Adrenal gland (tissue), 12 donors: ENCODE data around the gene DNM1. TPM values are rescaled to one million over a fixed set of nuclear protein-coding genes. Genes with fewer than 3 reads are reported as not detected.

ENCODE experiments used
- DNase-seq, 7 donors: peaks; one replicate each; pipeline ENCODE4 v3.0.0-alpha.2; 2019 to 2020
- H3K27ac ChIP-seq, 5 donors: fragments of 200-600 bp; sonication (generic) in 4 of 5; 1 replicate in 3 of 5; 2 replicates in 2 of 5; pipeline versions ENCODE4 v1.5.1 to v1.8.0; 2016 to 2020; ENCODE audit warnings: mild to moderate bottlenecking in 1 of 5
- H3K27me3 ChIP-seq: fragments of 200-600 bp; 2 replicates; pipeline ENCODE4 v1.8.0; 2021
- H3K36me3 ChIP-seq, 2 donors: fragments of 200-600 bp; replicated peaks in 1 of 2; 1 replicate in 1 of 2; 2 replicates in 1 of 2; pipeline versions ENCODE4 v1.5.1 to v1.8.0; 2018 to 2022
- H3K4me1 ChIP-seq, 2 donors: fragments of 200-600 bp; replicated peaks in 1 of 2; 1 replicate in 1 of 2; 2 replicates in 1 of 2; pipeline versions ENCODE4 v1.5.1 to v1.8.0; 2018 to 2021
- H3K4me3 ChIP-seq, 4 donors: fragments of 200-600 bp; sonication (generic) in 3 of 4; one replicate each; pipeline ENCODE4 v1.5.1; 2016 to 2018
- H3K9me3 ChIP-seq, 3 donors: fragments of 200-600 bp; sonication (generic) in 1 of 3; replicated peaks in 1 of 3; 1 replicate in 2 of 3; 2 replicates in 1 of 3; pipeline versions ENCODE4 v1.5.1 to v1.8.0; 2016 to 2021
- POLR2A ChIP-seq, 2 donors: fragments of 450-650 bp; IDR thresholded peaks; one replicate each; pipeline ENCODE4 v1.6.1; 2017; ENCODE audit warnings: antibody characterized with exemption in 2 of 2, mild to moderate bottlenecking in 2 of 2, moderate library complexity in 1 of 2
- WGBS, 4 donors: extraction: QIAGEN DNeasy Blood & Tissue Kit in 2 of 4; methylation state at CpG; one replicate each; pipeline versions ENCODE4 v1.1.5 to v1.1.7; 2013 to 2017; 5-methylcytosine and 5-hydroxymethylcytosine counted together
- intact Hi-C, 2 donors: fragments of 100-400 bp; cut with DNase I; formaldehyde crosslinking; loops; one replicate each; pipeline versions ENCODE4 v1.14.1 to v1.15.0; 2022 to 2023
- polyA plus RNA-seq, 3 donors: library from polyadenylated mRNA; stranded (reverse); fragments of 200-250 nt in 2 of 3; fragments of 350-450 nt in 1 of 3; fragmentation: Illumina TruSeq in 1 of 3; extraction: RNeasy Lipid Tissue Mini Kit (QIAGEN cat#74804) in 1 of 3; gene quantifications; one replicate each; pipeline ENCODE4 v1.2.3, GENCODE V29; 2013 to 2014
- total RNA-seq, 9 donors: library from RNA; depleted of rRNA in 4 of 9; stranded (reverse); fragments of >200 nt in 4 of 9; fragments of 120-200 nt in 1 of 9; fragmentation: NEBNext Ultra II Directional in 1 of 9; extraction: Animal tissue kit (Norgen Biotek cat#: 25700) in 1 of 9; gene quantifications; one replicate each; pipeline versions ENCODE4 v1.1.0 to v1.2.4, GENCODE V29; 2013 to 2023
- TF ChIP-seq, protein P1 (sequence below), 6 experiments: fragments of 450-650 bp in 4 of 6; fragments of 200-600 bp in 2 of 6; sonication (generic) in 1 of 6; IDR thresholded peaks; 1 replicate in 5 of 6; 2 replicates in 1 of 6; pipeline versions ENCODE4 v1.5.1 to v1.8.0; 2016 to 2021; ENCODE audit warnings: antibody characterized with exemption in 6 of 6, mild to moderate bottlenecking in 2 of 6, moderate library complexity in 1 of 6
- donor health status: healthy with polysubstance abuse.
- donor health status: Bipolar disorder and iron deficiency.
- donor health status: DM: yes; HTN: yes; CAD: no.
- donor health status: DM: no; HTN: no; CAD: no.
- donor health status: DM: no; HTN: no; CAD: no.
- donor health status: DM: yes; HTN: yes; CAD: no.

The DNM1 gene
- total and polyA plus RNA-seq, 12 donors = 2.4 to 44.3 (median 12.2) TPM

DNA sequence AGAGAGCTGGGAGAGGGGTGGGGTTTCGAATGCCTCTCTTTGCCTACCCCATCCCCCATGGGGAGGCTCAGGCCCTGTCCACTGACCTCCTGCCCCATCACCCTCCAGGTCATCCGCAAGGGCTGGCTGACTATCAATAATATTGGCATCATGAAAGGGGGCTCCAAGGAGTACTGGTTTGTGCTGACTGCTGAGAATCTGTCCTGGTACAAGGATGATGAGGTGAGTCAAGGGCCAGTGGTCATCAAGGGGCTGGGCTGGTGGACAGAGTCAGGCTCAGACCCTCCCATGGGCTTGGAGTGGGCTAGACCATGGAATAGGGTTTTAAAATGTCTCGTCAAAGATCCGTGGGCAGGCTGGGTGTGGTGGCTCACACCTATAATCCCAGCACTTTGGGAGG, 38.9 kb downstream of the DNM1 start:
- no peaks in the 10 kb centered on the region for H3K9me3 ChIP-seq
- H3K4me3 ChIP-seq = no peak overlapping the region
- TF ChIP-seq POLR2A (IDR thresholded peaks at IDR 0.05) = no peak
- TF ChIP-seq, protein P1, sequence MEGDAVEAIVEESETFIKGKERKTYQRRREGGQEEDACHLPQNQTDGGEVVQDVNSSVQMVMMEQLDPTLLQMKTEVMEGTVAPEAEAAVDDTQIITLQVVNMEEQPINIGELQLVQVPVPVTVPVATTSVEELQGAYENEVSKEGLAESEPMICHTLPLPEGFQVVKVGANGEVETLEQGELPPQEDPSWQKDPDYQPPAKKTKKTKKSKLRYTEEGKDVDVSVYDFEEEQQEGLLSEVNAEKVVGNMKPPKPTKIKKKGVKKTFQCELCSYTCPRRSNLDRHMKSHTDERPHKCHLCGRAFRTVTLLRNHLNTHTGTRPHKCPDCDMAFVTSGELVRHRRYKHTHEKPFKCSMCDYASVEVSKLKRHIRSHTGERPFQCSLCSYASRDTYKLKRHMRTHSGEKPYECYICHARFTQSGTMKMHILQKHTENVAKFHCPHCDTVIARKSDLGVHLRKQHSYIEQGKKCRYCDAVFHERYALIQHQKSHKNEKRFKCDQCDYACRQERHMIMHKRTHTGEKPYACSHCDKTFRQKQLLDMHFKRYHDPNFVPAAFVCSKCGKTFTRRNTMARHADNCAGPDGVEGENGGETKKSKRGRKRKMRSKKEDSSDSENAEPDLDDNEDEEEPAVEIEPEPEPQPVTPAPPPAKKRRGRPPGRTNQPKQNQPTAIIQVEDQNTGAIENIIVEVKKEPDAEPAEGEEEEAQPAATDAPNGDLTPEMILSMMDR (IDR thresholded peaks at IDR 0.05) = no peak
- WGBS, 4 donors = 89 to 98% (median 91%) methylated on average over 4 of the region's 4 CpGs
- no peak overlapping the region for H3K27ac ChIP-seq
- no peaks in the 10 kb centered on the region for H3K36me3 ChIP-seq
- H3K4me1 ChIP-seq = peaks cover 0 to 12% of the 10 kb centered on the region in 2 donors
- no peaks in the 10 kb centered on the region for H3K27me3 ChIP-seq
- intact Hi-C loops = no loop called here
- no peak for DNase-seq

DNA sequence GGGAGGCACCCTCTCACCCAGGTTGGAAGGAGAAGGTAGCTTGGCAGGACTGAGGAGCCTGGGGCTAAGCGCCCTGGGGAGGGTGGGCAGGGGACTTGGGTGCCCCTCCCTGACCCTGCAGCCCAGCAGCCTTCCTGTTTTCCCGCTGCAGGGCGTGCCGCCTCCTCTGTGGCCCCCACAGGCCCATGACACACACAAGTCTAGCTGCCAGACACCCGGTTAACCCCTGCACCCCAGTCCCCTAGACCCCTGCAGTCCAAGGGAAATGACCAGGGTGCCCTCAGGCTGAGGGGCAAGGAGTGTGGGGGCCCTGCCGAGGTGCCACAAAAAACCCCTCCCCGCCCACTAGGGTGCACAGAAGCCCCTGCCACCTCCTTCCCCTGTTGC, 39.6 kb downstream of the DNM1 start:
- Histone ChIP-seq H3K27me3 (no peaks in the 10 kb centered on the region), H3K4me3 (no peak overlapping the region), H3K4me1 (peaks cover 0 to 12% of the 10 kb centered on the region in 2 donors), H3K27ac (no peak overlapping the region), H3K9me3 (no peaks in the 10 kb centered on the region), H3K36me3 (no peaks in the 10 kb centered on the region)
- intact Hi-C loops = no loop called here
- DNase-seq = no peak
- TF ChIP-seq, protein P1 (IDR thresholded peaks at IDR 0.05) = no peak
- no peak for TF ChIP-seq POLR2A (IDR thresholded peaks at IDR 0.05)
- WGBS, 4 donors = 64 to 68% (median 66%) methylated on average over 2 to 7 of the region's 7 CpGs

DNA sequence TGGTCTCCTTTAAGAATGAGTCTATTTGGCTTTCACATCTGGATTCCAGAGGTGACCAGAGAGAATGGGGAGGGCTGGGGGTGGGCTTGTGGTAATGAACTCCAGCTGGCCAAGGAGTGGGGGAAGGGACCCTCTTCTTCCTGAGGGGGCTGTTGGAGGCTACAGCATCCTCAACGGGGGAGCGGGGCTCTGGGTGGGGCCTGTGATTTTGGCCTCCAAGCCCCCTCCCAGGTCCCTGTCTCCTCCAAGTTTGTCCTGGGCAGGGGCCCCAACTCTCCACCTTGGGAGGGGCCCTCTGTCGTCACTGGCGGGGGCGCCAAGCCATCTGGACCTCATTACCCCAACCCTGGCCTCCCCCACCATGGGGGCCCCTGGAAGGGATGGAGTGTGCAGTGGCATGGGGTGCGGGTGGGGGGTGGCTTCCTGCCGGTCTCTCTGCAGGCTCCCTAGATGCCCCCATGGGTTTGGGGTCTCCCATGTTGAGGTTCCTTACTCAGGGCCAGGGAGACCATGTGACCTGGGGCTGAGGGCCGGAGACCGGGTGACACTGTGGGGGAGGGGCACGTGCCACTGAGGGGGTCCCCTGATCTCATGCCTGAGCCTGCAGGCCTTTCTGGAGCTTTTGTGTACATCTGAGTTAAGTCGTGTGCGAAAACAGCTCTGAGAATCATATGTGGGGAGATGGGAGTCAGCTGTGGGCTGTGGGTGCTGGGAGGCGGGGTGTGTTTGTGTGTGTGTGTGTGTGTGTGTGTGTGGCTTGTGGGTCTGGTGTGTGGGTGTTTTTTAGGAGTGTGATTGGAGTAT, 40.2 kb downstream of the DNM1 start:
- Histone ChIP-seq H3K4me1 (peaks cover 0 to 12% of the 10 kb centered on the region in 2 donors), H3K27me3 (no peaks in the 10 kb centered on the region), H3K27ac (no peak overlapping the region), H3K4me3 (no peak overlapping the region), H3K36me3 (no peaks in the 10 kb centered on the region), H3K9me3 (no peaks in the 10 kb centered on the region)
- TF ChIP-seq POLR2A (IDR thresholded peaks at IDR 0.05) = no peak
- TF ChIP-seq, protein P1 (IDR thresholded peaks at IDR 0.05) = no peak
- intact Hi-C loops = no loop called here
- 46 to 60% (median 55%) methylated on average over 6 to 13 of the region's 13 CpGs for WGBS, 4 donors
- no peak for DNase-seq

GRCh38 chr9:128244091-128244836, 41.1 kb downstream of the DNM1 start:
- WGBS, 4 donors = 57 to 61% (median 59%) methylated on average over 7 to 13 of the region's 13 CpGs

More at GRCh38 chr9:128244091-128244836, 41.1 kb downstream of the DNM1 start:
- Histone ChIP-seq H3K4me3 (no peak overlapping the region), H3K9me3 (no peaks in the 10 kb centered on the region), H3K27me3 (no peaks in the 10 kb centered on the region), H3K36me3 (no peaks in the 10 kb centered on the region), H3K27ac (peak overlapping the region in 1 of 5 donors; percentile 62), H3K4me1 (peaks cover 0 to 12% of the 10 kb centered on the region in 2 donors)
- intact Hi-C loops = no loop called here
- no peak for DNase-seq
- TF ChIP-seq, protein P1 (IDR thresholded peaks at IDR 0.05) = no peak
- no peak for TF ChIP-seq POLR2A (IDR thresholded peaks at IDR 0.05)
